ENCODE measurements around the gene RHEB. TPM values are rescaled to one million over a fixed set of nuclear protein-coding genes. Genes with fewer than 3 reads are reported as not detected.

The RHEB gene
- total RNA-seq, 1 donor from 2014 or later = 143 TPM

GRCh38 chr7:151420144-151420543 lies 99.6 kb downstream of the RHEB start:
- peaks cover 21% of the 10 kb centered on the region for H3K27me3 ChIP-seq (ENCODE audit: insufficient read depth, low read length)
- H3K79me2 ChIP-seq (ENCODE audit: insufficient read depth, low read length) = no peaks in the 10 kb centered on the region
- H3K9me3 ChIP-seq (ENCODE audit: insufficient read depth, low read depth, low read length) = peaks cover 21% of the 10 kb centered on the region
- H3K9ac ChIP-seq (ENCODE audit: low read length) = no peak overlapping the region
- Mint-ChIP-seq H3K4me1 (ENCODE audit: low read depth, unreplicated experiment) (no peaks in the 10 kb centered on the region), H3K27ac (ENCODE audit: unreplicated experiment) (no peak overlapping the region), H3K27me3 (ENCODE audit: low read depth, unreplicated experiment) (peaks cover 31% of the 10 kb centered on the region), H3K36me3 (ENCODE audit: low read depth, unreplicated experiment) (no peaks in the 10 kb centered on the region), H3K4me3 (ENCODE audit: unreplicated experiment) (no peak overlapping the region), H3K9me3 (ENCODE audit: unreplicated experiment) (peaks cover 28% of the 10 kb centered on the region)
- H2AFZ ChIP-seq (ENCODE audit: low read depth, low read length) = no peak overlapping the region
- FAIRE-seq (no peak), DNase-seq (ENCODE audit: low read depth) (peak; percentile 27)
- H3K4me1 ChIP-seq (ENCODE audit: insufficient read depth, low read length) = no peaks in the 10 kb centered on the region
- H3K4me2 ChIP-seq (ENCODE audit: low read length) = no peak overlapping the region
- no peaks in the 10 kb centered on the region for H3K36me3 ChIP-seq (ENCODE audit: insufficient read depth, low read length)
- no peak overlapping the region for H3K4me3 ChIP-seq (ENCODE audit: insufficient read depth, low read depth, low read length)
- TF ChIP-seq CTCF (IDR thresholded peaks at IDR 0.05; ENCODE audit: insufficient read depth, low read depth, low read length) (no peak), EZH2 (IDR thresholded peaks at IDR 0.05; ENCODE audit: insufficient read depth, low read length) (no peak)
- no peaks in the 10 kb centered on the region for H4K20me1 ChIP-seq (ENCODE audit: insufficient read depth, low read length)
- H3K27ac ChIP-seq (ENCODE audit: low read depth, low read length) = no peak overlapping the region

GRCh38 chr7:151416941-151417315 lies 102.8 kb downstream of the RHEB start:
- Histone ChIP-seq H3K27me3 (ENCODE audit: insufficient read depth, low read length) (peaks cover 44% of the 10 kb centered on the region), H3K4me3 (ENCODE audit: insufficient read depth, low read depth, low read length) (no peak overlapping the region), H3K36me3 (ENCODE audit: insufficient read depth, low read length) (no peaks in the 10 kb centered on the region), H3K27ac (ENCODE audit: low read depth, low read length) (no peak overlapping the region), H3K4me2 (ENCODE audit: low read length) (no peak overlapping the region), H3K79me2 (ENCODE audit: insufficient read depth, low read length) (no peaks in the 10 kb centered on the region), H2AFZ (ENCODE audit: low read depth, low read length) (no peak overlapping the region), H3K4me1 (ENCODE audit: insufficient read depth, low read length) (no peaks in the 10 kb centered on the region), H4K20me1 (ENCODE audit: insufficient read depth, low read length) (no peaks in the 10 kb centered on the region), H3K9ac (ENCODE audit: low read length) (no peak overlapping the region), H3K9me3 (ENCODE audit: insufficient read depth, low read depth, low read length) (peaks cover 18% of the 10 kb centered on the region)
- Mint-ChIP-seq H3K4me1 (ENCODE audit: low read depth, unreplicated experiment) (no peaks in the 10 kb centered on the region), H3K4me3 (ENCODE audit: unreplicated experiment) (no peak overlapping the region), H3K36me3 (ENCODE audit: low read depth, unreplicated experiment) (no peaks in the 10 kb centered on the region), H3K9me3 (ENCODE audit: unreplicated experiment) (peaks cover 23% of the 10 kb centered on the region), H3K27ac (ENCODE audit: unreplicated experiment) (no peak overlapping the region), H3K27me3 (ENCODE audit: low read depth, unreplicated experiment) (peaks cover 38% of the 10 kb centered on the region)
- no peak for TF ChIP-seq CTCF (IDR thresholded peaks at IDR 0.05; ENCODE audit: insufficient read depth, low read depth, low read length)
- no peak for TF ChIP-seq EZH2 (IDR thresholded peaks at IDR 0.05; ENCODE audit: insufficient read depth, low read length)
- FAIRE-seq (no peak), DNase-seq (ENCODE audit: low read depth) (no peak)

GRCh38 chr7:151416112-151416940 lies 103.4 kb downstream of the RHEB start:
- Mint-ChIP-seq H3K27me3 (ENCODE audit: low read depth, unreplicated experiment) (peaks cover 44% of the 10 kb centered on the region), H3K36me3 (ENCODE audit: low read depth, unreplicated experiment) (no peaks in the 10 kb centered on the region), H3K27ac (ENCODE audit: unreplicated experiment) (no peak overlapping the region), H3K9me3 (ENCODE audit: unreplicated experiment) (peaks cover 17% of the 10 kb centered on the region), H3K4me1 (ENCODE audit: low read depth, unreplicated experiment) (no peaks in the 10 kb centered on the region), H3K4me3 (ENCODE audit: unreplicated experiment) (no peak overlapping the region)
- H3K4me1 ChIP-seq (ENCODE audit: insufficient read depth, low read length) = no peaks in the 10 kb centered on the region
- no peak overlapping the region for H3K27ac ChIP-seq (ENCODE audit: low read depth, low read length)
- no peaks in the 10 kb centered on the region for H4K20me1 ChIP-seq (ENCODE audit: insufficient read depth, low read length)
- TF ChIP-seq EZH2 (IDR thresholded peaks at IDR 0.05; ENCODE audit: insufficient read depth, low read length) (no peak), CTCF (IDR thresholded peaks at IDR 0.05; ENCODE audit: insufficient read depth, low read depth, low read length) (no peak)
- H3K27me3 ChIP-seq (ENCODE audit: insufficient read depth, low read length) = peaks cover 50% of the 10 kb centered on the region
- no peak overlapping the region for H2AFZ ChIP-seq (ENCODE audit: low read depth, low read length)
- no peaks in the 10 kb centered on the region for H3K36me3 ChIP-seq (ENCODE audit: insufficient read depth, low read length)
- no peak overlapping the region for H3K4me2 ChIP-seq (ENCODE audit: low read length)
- DNase-seq (ENCODE audit: low read depth) (no peak), FAIRE-seq (no peak)
- H3K4me3 ChIP-seq (ENCODE audit: insufficient read depth, low read depth, low read length) = no peak overlapping the region
- peaks cover 12% of the 10 kb centered on the region for H3K9me3 ChIP-seq (ENCODE audit: insufficient read depth, low read depth, low read length)
- no peaks in the 10 kb centered on the region for H3K79me2 ChIP-seq (ENCODE audit: insufficient read depth, low read length)
- H3K9ac ChIP-seq (ENCODE audit: low read length) = no peak overlapping the region

Data from astrocyte (in vitro differentiated cells and primary cell).